DND-41 (cell line): ENCODE measurements around the gene TMEM19.
"Not testable (repeated sequence)": the region's sequence is repeated elsewhere in the genome, so short reads cannot be mapped to it uniquely, and the experiment has no call there.

Experiments used
- ATAC-seq: fragments of 200-7000 bp; cut with Tn5 transposase; 3 replicates; pipeline ENCODE4 v1.9.1; 2021; ENCODE audit warnings: low read depth; ENCODE audit not compliant: insufficient read depth
- DNase-seq: peaks from one replicate; pipeline ENCODE4 v3.0.0-alpha.2; 2020
- H2AFZ ChIP-seq: 2 replicates; pipeline ENCODE4 v1.6.0; 2012; ENCODE audit warnings: low read depth, low read length
- H3K27ac ChIP-seq: 2 replicates; pipeline ENCODE4 v1.5.1; 2012; ENCODE audit warnings: low read length, inconsistent platforms
- H3K27me3 ChIP-seq: fragments of 200-600 bp; sonication (generic); 2 replicates; pipeline ENCODE4 v1.6.0; 2012; ENCODE audit warnings: low read length, mild to moderate bottlenecking, inconsistent platforms; ENCODE audit not compliant: insufficient read depth, poor library complexity
- H3K36me3 ChIP-seq: 2 replicates; pipeline ENCODE4 v1.5.1; 2012; ENCODE audit warnings: low read length, inconsistent platforms; ENCODE audit not compliant: insufficient read depth
- H3K4me1 ChIP-seq: 2 replicates; pipeline ENCODE4 v1.5.1; 2012; ENCODE audit warnings: mild to moderate bottlenecking, low read length; ENCODE audit not compliant: insufficient read depth
- H3K4me2 ChIP-seq: 2 replicates; pipeline ENCODE4 v1.6.0; 2012; ENCODE audit warnings: mild to moderate bottlenecking, moderate library complexity, low read length, inconsistent platforms; ENCODE audit not compliant: insufficient read depth
- H3K4me3 ChIP-seq, 2 experiments: fragments of 200-600 bp in 1 of 2; shearing (Covaris generic) in 1 of 2; 2 replicates each; pipeline ENCODE4 v1.5.1; 2012 to 2016; ENCODE audit warnings: inconsistent platforms in 2 of 2, low read length in 2 of 2, mild to moderate bottlenecking in 2 of 2, low read depth in 1 of 2, moderate library complexity in 1 of 2
- H3K79me2 ChIP-seq: 2 replicates; pipeline ENCODE4 v1.6.0; 2012; ENCODE audit warnings: low read length, inconsistent platforms; ENCODE audit not compliant: insufficient read depth
- H3K9ac ChIP-seq: 2 replicates; pipeline ENCODE4 v1.6.0; 2012; ENCODE audit warnings: low read depth, mild to moderate bottlenecking, inconsistent platforms, low read length, moderate library complexity
- H3K9me3 ChIP-seq: 2 replicates; pipeline ENCODE4 v1.5.1; 2012; ENCODE audit warnings: low read length, moderate library complexity, mild to moderate bottlenecking, inconsistent platforms; ENCODE audit not compliant: insufficient read depth, severe bottlenecking
- H4K20me1 ChIP-seq: 2 replicates; pipeline ENCODE4 v1.6.0; 2012; ENCODE audit warnings: low read length; ENCODE audit not compliant: insufficient read depth
- CTCF ChIP-seq: IDR thresholded peaks from 2 replicates; pipeline ENCODE4 v1.5.1; 2012; ENCODE audit warnings: borderline replicate concordance, low read length, moderate library complexity, mild to moderate bottlenecking; ENCODE audit not compliant: poor library complexity, severe bottlenecking; ENCODE audit errors: extremely low read depth
- EZH2 ChIP-seq: IDR thresholded peaks from 3 replicates; pipeline ENCODE4 v1.6.1; 2012; ENCODE audit warnings: borderline replicate concordance, low read depth, mild to moderate bottlenecking, moderate library complexity, low read length, inconsistent platforms; ENCODE audit not compliant: severe bottlenecking

Gene TMEM19

GRCh38 chr12:71685312-71685906 is 473 bp upstream of the TMEM19 start:
- Histone ChIP-seq H2AFZ (peak overlapping the region; percentile 88), H3K79me2 (peaks cover 35% of the 10 kb centered on the region), H3K9ac (peak overlapping the region; percentile 87), H3K36me3 (no peaks in the 10 kb centered on the region), H3K27me3 (no peaks in the 10 kb centered on the region), H3K27ac (peak overlapping the region; percentile 88), H3K9me3 (no peaks in the 10 kb centered on the region), H3K4me2 (peak overlapping the region; percentile 93), H4K20me1 (no peaks in the 10 kb centered on the region), H3K4me1 (peaks cover 50% of the 10 kb centered on the region), H3K4me3 (peak overlapping the region; percentile 70 to 84; a peak in 3 of 4 replicates)
- DNase-seq (no peak), ATAC-seq (no peak)
- TF ChIP-seq EZH2 (no peak), CTCF (no peak)

GRCh38 chr12:71686658-71687025 is 760 bp downstream of the TMEM19 start:
- Histone ChIP-seq H3K9me3 (no peaks in the 10 kb centered on the region), H3K4me1 (peaks cover 50% of the 10 kb centered on the region), H3K27me3 (no peaks in the 10 kb centered on the region), H3K4me2 (peak overlapping the region; percentile 93), H3K4me3 (peak overlapping the region; percentile 70 to 84), H3K79me2 (peaks cover 35% of the 10 kb centered on the region), H3K9ac (peak overlapping the region; percentile 87), H4K20me1 (no peaks in the 10 kb centered on the region), H3K27ac (peak overlapping the region; percentile 88), H2AFZ (peak overlapping the region; percentile 88), H3K36me3 (peaks cover 6% of the 10 kb centered on the region; the same call in 1 of the 2 replicates)
- ATAC-seq (no peak), DNase-seq (no peak)
- TF ChIP-seq EZH2 (no peak), CTCF (no peak)

GRCh38 chr12:71687172-71687571 is 1.3 kb downstream of the TMEM19 start:
- peaks cover 11% of the 10 kb centered on the region; the same call in 1 of the 2 replicates for H3K36me3 ChIP-seq
- H3K9me3 ChIP-seq, H3K27me3 ChIP-seq, DNase-seq, ATAC-seq, H3K27ac ChIP-seq, H4K20me1 ChIP-seq, H2AFZ ChIP-seq: not testable (repeated sequence)
- peaks cover 50% of the 10 kb centered on the region for H3K4me1 ChIP-seq
- peak overlapping the region; percentile 70 to 84; a peak in 3 of 4 replicates for H3K4me3 ChIP-seq
- peaks cover 35% of the 10 kb centered on the region for H3K79me2 ChIP-seq
- H3K4me2 ChIP-seq, result peak overlapping the region; percentile 93
- peak overlapping the region; percentile 87 for H3K9ac ChIP-seq

GRCh38 chr12:71688961-71689570 is 3.2 kb downstream of the TMEM19 start:
- Histone ChIP-seq H4K20me1 (no peaks in the 10 kb centered on the region), H3K79me2 (peaks cover 38% of the 10 kb centered on the region), H3K36me3 (peaks cover 17% of the 10 kb centered on the region; the same call in 1 of the 2 replicates), H3K4me1 (peaks cover 49% of the 10 kb centered on the region), H3K9ac (0 out of 2 replicates have a peak overlapping the region, but pooled peaks have one; percentile 87), H3K27ac (no peak overlapping the region), H3K4me2 (peak overlapping the region; percentile 93), H3K4me3 (peak overlapping the region in 1 of 2 experiments; percentile 70; a peak in 1 of 4 replicates), H3K9me3 (no peaks in the 10 kb centered on the region), H2AFZ (no peak overlapping the region), H3K27me3 (no peaks in the 10 kb centered on the region)
- DNase-seq (no peak), ATAC-seq (no peak)
- TF ChIP-seq CTCF (no peak), EZH2 (no peak)
